Glomerular endothelial cell (primary cell): ENCODE results near the gene SYCE3. TPM values are rescaled to one million over a fixed set of nuclear protein-coding genes. Genes with fewer than 3 reads are reported as not detected.
"Not testable (repeated sequence)": the region's sequence is repeated elsewhere in the genome, so short reads cannot be mapped to it uniquely, and the experiment has no call there.

ENCODE experiments used
- DNase-seq: peaks from one replicate; pipeline ENCODE4 v3.0.0-alpha.2; 2011; ENCODE audit warnings: low read depth, low spot score; ENCODE audit errors: extremely low read depth
- total RNA-seq: library from RNA; depleted of rRNA; stranded (reverse); fragments of >200 nt; gene quantifications from 2 replicates; pipeline ENCODE4 v1.2.3, GENCODE V29; 2015

SYCE3 gene
- total RNA-seq, 1 donor from 2014 or later, result 2.6 TPM

- no peak for DNase-seq
Observed at GRCh38 chr22:50522806-50523438, 39.8 kb downstream of the SYCE3 start.

DNA sequence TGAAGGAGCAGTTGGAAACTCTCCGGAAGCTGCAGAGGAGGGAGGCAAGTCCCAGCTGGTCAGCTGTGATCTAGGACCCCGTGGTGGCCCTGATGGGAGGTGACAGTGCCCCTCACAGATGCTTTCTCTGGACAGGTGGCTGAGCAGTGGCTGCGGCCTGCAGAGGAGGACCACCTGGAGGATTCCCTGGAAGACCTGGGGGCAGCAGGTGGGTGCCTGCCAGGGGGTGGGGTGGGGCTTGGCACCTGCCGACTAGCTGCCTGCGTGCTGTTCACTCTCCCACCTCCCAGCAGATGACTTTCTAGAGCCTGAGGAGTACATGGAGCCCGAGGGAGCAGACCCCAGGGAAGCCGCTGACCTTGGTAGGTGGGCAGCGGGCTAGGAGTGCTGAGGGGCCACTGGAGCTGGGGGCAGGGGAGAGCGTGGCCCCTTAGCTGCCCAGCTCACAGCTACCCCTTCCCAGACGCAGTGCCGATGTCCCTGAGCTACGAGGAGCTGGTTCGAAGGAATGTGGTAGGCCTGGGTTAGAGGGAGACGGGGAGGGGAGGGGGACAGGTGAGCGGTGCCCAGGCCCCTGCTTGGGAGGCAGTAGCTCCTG, 40.4 kb downstream of the SYCE3 start:
- DNase-seq, result no peak

DNA sequence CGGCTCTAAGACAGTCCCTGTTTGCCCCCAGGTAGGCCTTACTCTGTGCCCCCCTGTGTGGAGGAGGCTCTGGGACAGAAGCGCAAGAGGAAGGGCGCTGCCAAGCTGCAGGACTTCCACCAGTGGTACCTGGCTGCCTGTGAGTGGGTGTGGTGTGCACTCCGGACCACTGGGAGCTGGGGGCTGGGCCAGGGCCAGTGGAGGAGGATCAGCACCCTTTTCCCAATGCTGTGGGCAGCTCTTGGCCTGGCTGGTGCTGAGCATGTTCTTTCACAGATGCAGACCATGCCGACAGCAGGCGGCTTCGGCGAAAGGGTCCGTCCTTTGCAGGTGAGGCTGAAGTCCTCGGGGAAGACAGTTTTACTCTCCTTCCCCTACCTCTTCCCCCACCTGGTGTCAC, 41.0 kb downstream of the SYCE3 start:
- DNase-seq, result no peak

GRCh38 chr22:50520826-50521453, 41.8 kb downstream of the SYCE3 start:
- no peak for DNase-seq

DNA sequence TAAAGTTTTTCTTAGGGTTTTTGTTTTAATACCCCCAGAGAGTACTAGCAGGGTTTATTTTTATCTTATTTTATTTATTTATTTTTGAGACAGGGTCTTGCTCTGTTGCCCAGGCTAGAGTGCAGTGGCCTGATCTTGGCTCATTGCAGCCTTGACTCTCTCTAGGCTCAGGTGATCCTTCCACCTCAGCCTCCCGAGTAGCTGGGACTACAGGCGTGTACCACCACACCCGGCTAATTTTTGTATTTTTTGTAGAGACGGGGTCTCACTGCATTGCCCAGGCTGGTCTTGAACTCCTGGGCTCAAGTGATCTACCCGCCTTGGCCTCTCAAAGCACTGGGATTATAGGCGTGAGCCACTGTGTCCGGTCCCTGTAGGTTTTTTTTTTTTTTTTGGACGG, 42.5 kb downstream of the SYCE3 start:
- DNase-seq, result not testable (repeated sequence)

GRCh38 chr22:50519151-50519550, 43.6 kb downstream of the SYCE3 start:
- no peak for DNase-seq

DNA sequence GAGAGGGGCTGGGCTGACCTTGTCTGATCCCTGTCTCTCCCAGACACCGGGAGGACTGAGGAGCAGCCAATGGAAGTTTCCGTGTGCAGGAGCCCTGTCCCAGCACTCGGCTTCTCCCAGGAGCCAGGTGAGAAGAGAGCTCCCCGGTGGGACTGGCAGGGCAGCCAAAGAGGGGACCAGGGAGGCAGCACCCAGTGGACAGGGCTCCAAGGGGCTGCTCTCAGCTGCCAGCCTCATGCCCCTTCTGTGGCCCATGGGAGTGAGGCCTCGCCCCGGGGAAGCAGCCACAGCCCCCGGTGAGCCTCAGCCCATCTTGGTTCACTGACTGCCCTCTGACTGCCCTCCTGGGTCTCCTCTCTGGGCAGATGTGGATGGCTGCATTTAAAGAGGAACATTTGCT, 44.1 kb downstream of the SYCE3 start:
- DNase-seq, result no peak

DNA sequence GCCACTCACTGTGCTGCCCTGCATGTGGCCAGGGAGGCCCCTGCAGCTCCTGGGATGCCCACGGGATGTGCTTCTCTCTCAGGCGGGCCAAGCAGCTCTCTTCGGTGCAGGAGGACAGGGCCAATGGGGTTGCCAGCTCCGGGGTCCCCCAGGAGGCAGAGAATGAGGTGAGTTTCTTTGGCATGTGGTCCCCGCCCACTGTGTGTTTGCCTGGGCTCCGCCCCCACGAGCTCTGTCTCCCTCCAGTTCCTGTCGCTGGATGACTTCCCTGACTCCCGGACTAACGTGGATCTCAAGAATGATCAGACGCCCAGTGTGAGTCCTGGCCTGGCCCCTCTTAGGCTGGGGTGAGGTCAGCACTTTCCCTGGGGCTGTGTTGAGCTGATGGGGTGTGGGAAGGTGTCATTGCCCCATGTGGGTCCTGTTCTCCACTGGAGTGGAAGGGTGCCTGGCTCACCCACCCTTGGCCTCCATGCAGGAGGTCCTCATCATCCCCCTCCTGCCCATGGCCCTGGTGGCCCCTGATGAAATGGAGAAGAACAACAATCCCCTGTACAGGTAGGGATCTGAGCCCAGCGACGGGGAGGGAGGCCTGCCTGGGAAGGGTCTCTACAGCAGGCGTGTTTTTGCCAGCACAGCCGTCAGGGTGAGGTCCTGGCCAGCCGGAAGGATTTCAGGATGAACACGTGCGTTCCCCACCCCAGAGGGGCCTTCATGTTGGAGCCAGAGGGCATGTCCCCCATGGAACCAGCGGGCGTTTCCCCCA, 45.0 kb downstream of the SYCE3 start:
- DNase-seq, result no peak

- no peak for DNase-seq
Observed at GRCh38 chr22:50516891-50517290, 45.8 kb downstream of the SYCE3 start.

GRCh38 chr22:50516068-50516467, 46.7 kb downstream of the SYCE3 start:
- DNase-seq, result no peak

DNA sequence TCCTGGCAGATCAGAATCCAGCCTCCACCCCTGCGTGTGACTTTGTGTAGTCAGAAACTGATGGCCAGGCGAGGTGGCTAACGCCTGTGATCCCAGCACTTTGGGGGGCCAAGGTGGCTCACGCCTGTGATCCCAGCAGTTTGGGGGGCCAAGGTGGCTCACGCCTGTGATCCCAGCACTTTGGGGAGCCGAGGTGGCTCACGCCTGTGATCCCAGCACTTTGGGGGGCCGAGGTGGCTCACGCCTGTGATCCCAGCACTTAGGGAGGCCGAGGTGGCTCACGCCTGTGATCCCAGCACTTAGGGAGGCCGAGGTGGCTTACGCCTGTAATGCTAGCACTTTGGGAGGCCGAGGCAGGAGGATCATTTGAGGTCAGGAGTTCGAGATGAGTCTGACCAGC, 49.5 kb downstream of the SYCE3 start:
- no peak for DNase-seq

- DNase-seq, result no peak
Observed at GRCh38 chr22:50508897-50509296, 53.8 kb downstream of the SYCE3 start.

DNA sequence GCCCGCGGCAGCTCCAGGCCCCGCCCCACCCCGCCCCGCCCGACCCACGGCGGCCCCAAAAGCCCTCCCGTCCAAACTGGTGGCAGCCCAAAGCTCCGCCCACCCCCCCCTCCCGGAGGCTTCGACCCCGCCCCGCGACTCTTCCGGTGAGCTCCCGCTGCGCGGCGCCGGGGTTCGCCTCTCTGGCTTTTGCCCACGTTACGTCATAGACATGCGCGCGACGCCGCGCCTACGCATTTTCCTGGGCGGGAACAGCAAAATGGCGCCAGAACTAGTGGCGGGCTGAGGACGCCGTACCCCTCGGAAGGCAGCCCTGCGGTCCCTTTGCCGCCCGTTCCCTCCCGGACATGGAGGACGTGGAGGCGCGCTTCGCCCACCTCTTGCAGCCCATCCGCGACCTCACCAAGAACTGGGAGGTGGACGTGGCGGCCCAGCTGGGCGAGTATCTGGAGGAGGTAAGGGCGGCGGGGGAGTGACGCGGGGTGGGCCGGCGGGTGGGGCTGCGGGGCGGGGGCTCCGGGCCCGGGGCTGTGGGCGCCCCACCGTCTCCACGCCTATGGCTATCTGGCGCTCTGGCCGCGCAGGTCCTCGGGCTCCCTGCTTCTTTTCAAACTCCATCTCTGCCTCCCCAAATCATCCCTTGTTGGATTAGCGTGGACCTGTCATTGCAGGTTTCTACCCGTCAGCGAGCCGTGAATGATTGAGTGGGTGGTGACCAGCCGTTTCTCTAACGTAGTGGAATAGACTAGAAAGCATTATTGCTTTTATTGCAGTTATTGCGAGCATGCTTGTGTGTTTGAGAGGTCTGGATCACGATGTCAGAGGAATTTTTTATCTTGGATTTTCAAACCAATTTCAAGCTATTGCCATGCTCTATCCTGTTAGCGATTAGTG, 54.5 kb downstream of the SYCE3 start, which contains the start of gene NCAPH2:
Gene NCAPH2 (plus strand): TSS at position 234 of the 894 bp plus-strand sequence. CDS start 114 bp downstream, at position 348.
- no peak for DNase-seq

GRCh38 chr22:50507421-50507990, 55.2 kb downstream of the SYCE3 start, which contains the start of gene LMF2:
Gene LMF2 (minus strand): TSS chr22:50507702. CDS start chr22:50507675, 27 bp downstream.
- no peak for DNase-seq

DNA sequence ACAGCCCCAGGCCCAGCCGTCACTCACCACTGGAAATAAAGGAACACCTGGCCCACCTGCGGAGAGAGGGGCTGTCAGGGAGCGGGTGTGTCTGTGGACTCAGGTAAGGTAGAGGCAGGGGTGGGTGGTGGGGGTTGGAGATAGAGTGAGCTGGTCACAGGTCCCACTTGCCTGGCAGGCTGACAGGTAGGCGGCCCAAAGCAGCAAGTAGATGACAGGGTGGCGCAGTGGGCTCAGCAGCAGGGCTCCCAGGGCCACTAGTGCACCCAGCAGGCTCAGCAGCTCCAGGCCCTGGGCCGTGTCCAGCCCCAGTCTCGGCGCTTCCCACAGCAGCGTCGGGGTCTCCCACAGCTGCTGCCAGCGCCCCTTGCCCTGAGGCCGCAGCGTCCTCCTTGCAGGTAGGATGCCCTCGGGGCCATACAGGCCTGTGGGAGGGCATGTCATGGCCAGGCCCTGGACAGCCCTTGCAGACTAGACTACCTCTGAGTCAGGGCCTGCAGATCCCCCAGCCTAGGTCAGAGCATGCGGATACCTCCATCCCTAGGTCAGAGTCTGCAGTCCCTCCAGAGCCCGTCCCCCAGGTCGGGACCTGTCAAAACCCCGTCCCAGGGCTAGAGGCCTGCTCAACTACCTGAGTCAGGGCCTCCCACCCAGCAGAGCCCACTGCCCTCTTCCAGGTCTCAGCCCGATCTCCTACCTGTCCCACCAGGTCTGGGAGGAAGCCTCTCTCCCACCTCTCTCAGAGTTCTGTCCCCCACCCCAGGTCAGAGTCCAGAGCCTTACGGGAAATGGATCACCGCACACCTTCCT, 55.9 kb downstream of the SYCE3 start:
- DNase-seq, result no peak

- DNase-seq, result no peak
Observed at GRCh38 chr22:50505776-50506610, 56.7 kb downstream of the SYCE3 start.

DNA sequence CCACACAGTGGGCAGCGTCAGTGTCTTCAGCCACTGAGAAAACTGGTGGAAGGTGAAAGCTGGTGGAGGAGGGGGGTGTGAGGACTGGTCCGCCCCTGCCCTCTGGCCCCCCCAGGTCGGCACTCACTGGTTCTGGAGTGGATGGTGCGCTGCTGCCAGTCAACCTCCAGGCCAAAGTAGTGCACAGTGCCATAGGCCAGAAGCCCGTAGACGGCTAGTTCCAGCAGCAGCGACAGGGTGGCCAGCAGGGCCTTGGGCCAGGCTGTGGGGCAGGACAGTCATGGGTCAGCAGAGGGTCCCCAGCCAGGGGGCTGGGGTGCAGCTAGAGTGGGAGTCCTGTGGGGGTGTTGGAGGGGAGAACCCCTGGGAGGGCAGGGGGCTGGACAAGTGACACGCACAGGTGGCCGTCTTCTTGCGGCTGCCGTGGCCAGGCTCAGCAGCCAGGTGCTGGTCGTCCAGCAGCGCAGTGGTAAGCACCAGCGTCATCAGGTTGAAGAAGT, 57.4 kb downstream of the SYCE3 start:
- DNase-seq, result no peak
